Activated CD4-positive, alpha-beta memory T cell treated with anti-CD3 and anti-CD28 coated beads, Interleukin-2, amount 10 ng/mL, durations not matched to agents 7 days and 5 days (primary cell): Measurements from ENCODE around the gene USP48. TPM values are rescaled to one million over a fixed set of nuclear protein-coding genes. Genes with fewer than 3 reads are reported as not detected.
A peak's percentile ranks its signal among the peaks of the same experiment; 100 is the strongest.
"Not testable (repeated sequence)": the region's sequence is repeated elsewhere in the genome, so short reads cannot be mapped to it uniquely, and the experiment has no call there.

Experiments used
- CTCF ChIA-PET: fragments of 350-600 bp; sonication (Branson Sonifier 250); formaldehyde crosslinking; loops from one replicate; lab custom pipeline; 2021; ENCODE audit warnings: antibody characterized with exemption, inconsistent platforms; lab: Charles Lee
- POLR2A ChIA-PET: fragments of 350-600 bp; sonication (Branson Sonifier 250); formaldehyde crosslinking; loops from one replicate; lab custom pipeline; 2021; ENCODE audit warnings: antibody characterized with exemption; lab: Charles Lee
- DNase-seq: peaks from one replicate; pipeline ENCODE4 v3.0.0-alpha.2; 2020
- H3K27ac Mint-ChIP-seq: one replicate; pipeline ENCODE4 v1.8.0; 2021; ENCODE audit warnings: mild to moderate bottlenecking, mixed read lengths
- H3K27me3 Mint-ChIP-seq: one replicate; pipeline ENCODE4 v1.8.0; 2021; ENCODE audit warnings: mixed read lengths
- H3K36me3 Mint-ChIP-seq: one replicate; pipeline ENCODE4 v1.8.0; 2021; ENCODE audit warnings: low read depth, mixed read lengths
- H3K4me1 Mint-ChIP-seq: one replicate; pipeline ENCODE4 v1.8.0; 2021; ENCODE audit warnings: mixed read lengths
- H3K4me3 Mint-ChIP-seq: one replicate; pipeline ENCODE4 v1.8.0; 2021; ENCODE audit warnings: mild to moderate bottlenecking, mixed read lengths
- H3K9me3 Mint-ChIP-seq: one replicate; pipeline ENCODE4 v1.8.0; 2021; ENCODE audit warnings: mixed read lengths
- total RNA-seq, 2 experiments: library from RNA; stranded (reverse); gene quantifications; one replicate each; pipeline ENCODE4 v1.2.3, GENCODE V29; 2021

USP48 gene, protein sequence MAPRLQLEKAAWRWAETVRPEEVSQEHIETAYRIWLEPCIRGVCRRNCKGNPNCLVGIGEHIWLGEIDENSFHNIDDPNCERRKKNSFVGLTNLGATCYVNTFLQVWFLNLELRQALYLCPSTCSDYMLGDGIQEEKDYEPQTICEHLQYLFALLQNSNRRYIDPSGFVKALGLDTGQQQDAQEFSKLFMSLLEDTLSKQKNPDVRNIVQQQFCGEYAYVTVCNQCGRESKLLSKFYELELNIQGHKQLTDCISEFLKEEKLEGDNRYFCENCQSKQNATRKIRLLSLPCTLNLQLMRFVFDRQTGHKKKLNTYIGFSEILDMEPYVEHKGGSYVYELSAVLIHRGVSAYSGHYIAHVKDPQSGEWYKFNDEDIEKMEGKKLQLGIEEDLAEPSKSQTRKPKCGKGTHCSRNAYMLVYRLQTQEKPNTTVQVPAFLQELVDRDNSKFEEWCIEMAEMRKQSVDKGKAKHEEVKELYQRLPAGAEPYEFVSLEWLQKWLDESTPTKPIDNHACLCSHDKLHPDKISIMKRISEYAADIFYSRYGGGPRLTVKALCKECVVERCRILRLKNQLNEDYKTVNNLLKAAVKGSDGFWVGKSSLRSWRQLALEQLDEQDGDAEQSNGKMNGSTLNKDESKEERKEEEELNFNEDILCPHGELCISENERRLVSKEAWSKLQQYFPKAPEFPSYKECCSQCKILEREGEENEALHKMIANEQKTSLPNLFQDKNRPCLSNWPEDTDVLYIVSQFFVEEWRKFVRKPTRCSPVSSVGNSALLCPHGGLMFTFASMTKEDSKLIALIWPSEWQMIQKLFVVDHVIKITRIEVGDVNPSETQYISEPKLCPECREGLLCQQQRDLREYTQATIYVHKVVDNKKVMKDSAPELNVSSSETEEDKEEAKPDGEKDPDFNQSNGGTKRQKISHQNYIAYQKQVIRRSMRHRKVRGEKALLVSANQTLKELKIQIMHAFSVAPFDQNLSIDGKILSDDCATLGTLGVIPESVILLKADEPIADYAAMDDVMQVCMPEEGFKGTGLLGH
- 10 to 100 TPM; 80.1 to 81.8 TPM for total RNA-seq

DNA sequence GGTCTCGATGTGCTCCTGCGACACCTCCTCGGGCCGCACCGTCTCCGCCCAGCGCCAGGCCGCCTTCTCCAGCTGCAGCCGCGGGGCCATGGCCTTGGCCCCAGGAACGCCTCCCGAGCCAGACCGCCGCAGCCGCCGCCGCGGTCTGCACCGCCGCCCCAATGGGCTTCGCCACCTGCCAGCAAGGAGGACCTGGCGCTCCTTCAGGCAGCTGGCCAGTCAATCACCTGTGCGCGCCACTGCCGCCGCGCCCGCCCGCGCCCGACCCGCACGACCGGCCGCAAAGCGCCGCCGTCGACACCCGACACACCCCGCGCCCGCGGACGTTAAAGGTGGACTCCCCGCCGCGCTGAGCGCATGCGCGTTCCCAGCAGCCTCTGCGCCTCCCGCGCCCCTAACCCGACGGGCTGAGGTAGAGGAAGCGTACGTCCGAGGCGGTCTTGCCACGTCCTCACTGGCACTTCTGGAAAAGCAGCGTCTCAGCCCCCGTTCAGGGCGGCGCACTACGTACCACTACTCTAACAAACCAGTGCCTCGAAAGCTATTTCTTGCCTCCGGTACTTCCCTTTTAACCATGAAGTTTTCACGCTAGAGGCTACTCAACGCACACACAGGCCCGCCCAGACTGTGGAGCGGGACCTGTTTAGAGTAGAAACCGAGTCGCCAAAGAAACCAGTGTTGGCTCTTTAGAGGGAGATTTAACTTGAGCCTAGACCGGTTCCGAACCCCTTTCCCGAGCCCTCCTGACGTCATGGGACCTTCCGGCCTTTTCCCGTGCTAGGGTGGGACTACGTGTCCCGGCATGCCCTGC is at the start of gene USP48:
TSS of gene USP48 (minus strand) at position 282 of the 811 bp plus-strand sequence. CDS start at position 90, 192 bp downstream.
- Mint-ChIP-seq H3K4me1 (peaks cover 30% of the 10 kb centered on the region), H3K27me3 (peaks cover 5% of the 10 kb centered on the region), H3K4me3 (peak within 1 kb of the TSS; percentile 87), H3K9me3 (no peaks in the 10 kb centered on the region), H3K27ac (peak within 1 kb of the TSS; percentile 100), H3K36me3 (peaks cover 18% of the 10 kb centered on the region)
- ChIA-PET POLR2A (interaction anchor here (0.9 to 3.5 kb wide), 24 partner anchors 8 to 996 kb away, joined by 3 to 35 read pairs (median 6); partner anchors contain the start of genes CDC42, HP1BP3 and RAP1GAP), CTCF (interaction anchor here (0.7 to 3.6 kb wide), 5 partner anchors 12 to 242 kb away, joined by 3 to 26 read pairs (median 4); no protein-coding TSS in a partner anchor)
- DNase-seq = peak; percentile 98

DNA sequence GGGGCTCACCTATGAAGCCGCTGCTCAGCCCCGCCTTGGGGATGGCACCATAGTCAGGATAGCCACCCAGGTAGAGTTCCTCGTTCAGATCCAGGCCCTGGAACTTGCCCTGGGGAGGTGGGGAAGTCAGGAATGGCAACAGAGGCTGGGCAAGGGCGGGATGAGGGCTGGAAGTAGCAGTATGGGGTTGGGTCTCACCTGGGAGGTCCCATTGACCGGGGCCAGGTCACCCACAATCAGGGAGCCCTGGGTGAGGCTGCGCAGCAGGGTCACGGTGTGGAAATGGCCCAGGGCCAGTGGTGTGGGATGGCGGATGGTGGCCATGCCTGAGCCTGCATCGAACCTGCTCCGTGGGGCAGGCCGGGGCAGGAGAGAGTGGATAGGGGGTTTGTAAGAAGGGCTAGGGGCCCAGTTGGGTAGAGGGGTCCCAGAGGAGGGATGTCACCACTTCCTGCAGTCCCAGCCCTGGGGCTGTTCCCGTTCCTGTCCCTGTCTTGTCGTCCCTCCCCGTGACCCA is 48.6 kb upstream of the USP48 start:
- Mint-ChIP-seq H3K27me3 (no peaks in the 10 kb centered on the region), H3K36me3 (peaks cover 3% of the 10 kb centered on the region), H3K9me3 (peaks cover 15% of the 10 kb centered on the region), H3K27ac (no peak overlapping the region), H3K4me1 (no peaks in the 10 kb centered on the region), H3K4me3 (no peak overlapping the region)
- ChIA-PET CTCF (no interaction called here), POLR2A (no interaction called here)
- no peak for DNase-seq

DNA sequence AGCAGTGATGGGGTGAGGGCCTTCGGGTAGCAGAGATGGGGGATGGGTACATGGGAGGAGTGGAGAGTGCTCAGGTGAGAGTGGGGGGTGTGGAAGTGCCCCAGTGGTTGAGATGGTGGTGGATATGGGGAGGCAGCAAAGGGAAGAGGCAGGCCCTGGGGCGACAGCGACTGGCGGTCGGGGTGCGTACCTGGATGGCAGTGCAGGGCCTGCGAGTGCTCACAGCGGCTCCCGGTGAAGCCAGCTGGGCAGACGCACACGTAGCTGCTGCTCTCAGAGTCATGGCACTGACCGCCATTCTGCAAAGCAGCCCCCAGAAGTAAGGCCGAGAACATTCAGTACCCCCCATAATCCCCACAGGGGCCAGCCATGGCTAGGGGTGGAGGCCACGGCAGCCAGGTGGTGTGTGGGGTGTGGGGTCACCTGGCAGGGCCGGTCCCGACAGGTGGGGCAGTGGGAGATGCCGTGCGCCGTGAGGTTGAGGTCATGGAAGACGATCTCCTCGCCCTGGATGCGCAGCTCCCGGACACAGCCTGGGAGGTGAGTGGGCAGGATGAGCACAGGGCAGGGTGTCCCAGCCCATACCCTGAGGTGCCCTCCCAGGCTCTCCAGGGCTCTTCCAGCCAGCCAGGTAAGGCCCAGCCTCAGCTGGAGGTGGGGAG is 48.0 kb upstream of the USP48 start:
- Mint-ChIP-seq H3K4me3 (no peak overlapping the region), H3K9me3 (peaks cover 15% of the 10 kb centered on the region), H3K27ac (no peak overlapping the region), H3K4me1 (no peaks in the 10 kb centered on the region), H3K36me3 (peaks cover 3% of the 10 kb centered on the region), H3K27me3 (no peaks in the 10 kb centered on the region)
- no peak for DNase-seq
- ChIA-PET POLR2A (no interaction called here), CTCF (no interaction called here)

DNA sequence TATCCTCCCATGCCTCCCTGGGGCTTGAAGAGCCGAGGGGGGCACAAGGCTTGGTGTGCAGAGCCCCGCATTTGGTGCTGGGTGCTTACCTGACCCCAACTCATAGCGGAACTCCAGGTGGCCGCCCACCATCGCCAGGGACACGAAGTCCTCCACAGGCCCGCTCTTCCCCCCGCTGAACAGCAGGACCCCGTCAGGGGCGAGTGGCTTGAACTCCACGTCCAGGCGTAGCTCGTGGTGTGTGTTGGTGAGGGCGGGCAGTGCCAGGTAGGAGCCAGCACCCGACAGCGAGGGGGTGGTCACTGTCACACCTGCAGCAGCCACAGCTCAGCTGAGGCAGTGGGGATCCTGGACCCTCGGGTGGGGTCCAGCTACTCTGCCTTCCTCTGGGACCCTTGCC is 46.3 kb upstream of the USP48 start:
- no peaks in the 10 kb centered on the region for H3K27me3 Mint-ChIP-seq
- H3K36me3 Mint-ChIP-seq = peaks cover 2% of the 10 kb centered on the region
- H3K4me3 Mint-ChIP-seq = no peak overlapping the region

DNA sequence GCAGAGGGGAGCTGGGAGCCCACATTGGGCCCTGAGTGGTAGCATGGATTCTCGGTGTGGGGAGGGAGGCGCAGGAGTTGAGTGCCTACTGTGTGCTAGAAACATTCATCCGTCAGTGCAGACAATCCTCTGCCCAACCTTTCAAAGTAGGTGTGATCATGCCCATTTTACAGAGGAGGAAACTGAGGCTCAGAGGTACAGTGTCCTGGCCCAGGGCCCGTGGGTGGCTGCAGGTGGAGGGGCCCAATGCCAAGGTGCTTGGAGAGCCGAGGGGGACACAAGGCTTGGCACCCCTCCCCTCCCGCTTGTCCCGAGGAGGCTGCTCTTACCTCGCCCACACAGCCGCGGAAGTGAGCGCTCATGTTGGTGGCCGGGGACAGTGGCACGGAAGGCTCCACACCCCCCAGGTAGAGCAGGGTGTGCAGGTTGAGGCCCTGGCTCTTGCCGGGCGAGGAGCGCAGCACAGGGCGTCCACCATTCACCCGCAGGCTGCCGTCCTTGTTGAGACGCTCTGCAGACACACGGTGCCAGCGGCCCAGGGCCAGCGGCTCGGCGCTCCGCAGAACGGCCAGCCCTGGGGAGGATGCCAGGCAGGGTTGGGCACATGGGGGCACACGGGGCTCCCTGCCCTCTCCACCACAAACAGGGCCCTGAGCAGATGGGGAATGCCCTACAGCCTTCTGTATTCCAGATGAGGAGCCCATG is 45.7 kb upstream of the USP48 start:
- no peaks in the 10 kb centered on the region for H3K36me3 Mint-ChIP-seq
- peaks cover 4% of the 10 kb centered on the region for H3K9me3 Mint-ChIP-seq
- ChIA-PET POLR2A (no interaction called here), CTCF (no interaction called here)
- no peaks in the 10 kb centered on the region for H3K4me1 Mint-ChIP-seq
- no peaks in the 10 kb centered on the region for H3K27me3 Mint-ChIP-seq
- no peak for DNase-seq
- no peak overlapping the region for H3K4me3 Mint-ChIP-seq
- H3K27ac Mint-ChIP-seq = no peak overlapping the region

More for the DNA sequence above, 46.3 kb upstream of the USP48 start:
- Mint-ChIP-seq H3K4me1 (no peaks in the 10 kb centered on the region), H3K27ac (no peak overlapping the region), H3K9me3 (peaks cover 11% of the 10 kb centered on the region)
- CTCF ChIA-PET = no interaction called here
- DNase-seq = no peak
- POLR2A ChIA-PET = no interaction called here

DNA sequence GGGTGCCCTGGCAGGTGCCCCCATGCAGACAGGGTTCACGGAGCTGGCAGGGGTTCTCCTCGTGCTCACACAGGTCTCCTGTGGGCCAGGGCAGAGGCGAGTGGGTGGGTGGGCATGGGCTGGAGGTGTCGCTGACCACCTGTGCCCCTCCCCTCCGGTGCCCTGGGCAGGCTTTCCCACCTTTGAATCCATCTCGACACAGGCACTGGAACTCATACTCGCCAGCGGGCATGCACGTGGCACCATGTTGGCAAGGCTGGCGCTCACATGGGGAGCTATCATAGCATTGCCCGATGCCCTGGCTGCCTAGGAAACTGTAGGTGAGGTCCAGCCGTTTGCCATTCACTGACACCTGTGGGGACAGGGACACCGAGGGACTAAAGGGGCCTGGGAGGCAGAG is 45.1 kb upstream of the USP48 start:
- Mint-ChIP-seq H3K9me3 (peaks cover 3% of the 10 kb centered on the region), H3K27ac (no peak overlapping the region), H3K36me3 (no peaks in the 10 kb centered on the region), H3K4me3 (no peak overlapping the region), H3K27me3 (no peaks in the 10 kb centered on the region), H3K4me1 (no peaks in the 10 kb centered on the region)
- DNase-seq = no peak
- CTCF ChIA-PET = no interaction called here
- POLR2A ChIA-PET = no interaction called here

DNA sequence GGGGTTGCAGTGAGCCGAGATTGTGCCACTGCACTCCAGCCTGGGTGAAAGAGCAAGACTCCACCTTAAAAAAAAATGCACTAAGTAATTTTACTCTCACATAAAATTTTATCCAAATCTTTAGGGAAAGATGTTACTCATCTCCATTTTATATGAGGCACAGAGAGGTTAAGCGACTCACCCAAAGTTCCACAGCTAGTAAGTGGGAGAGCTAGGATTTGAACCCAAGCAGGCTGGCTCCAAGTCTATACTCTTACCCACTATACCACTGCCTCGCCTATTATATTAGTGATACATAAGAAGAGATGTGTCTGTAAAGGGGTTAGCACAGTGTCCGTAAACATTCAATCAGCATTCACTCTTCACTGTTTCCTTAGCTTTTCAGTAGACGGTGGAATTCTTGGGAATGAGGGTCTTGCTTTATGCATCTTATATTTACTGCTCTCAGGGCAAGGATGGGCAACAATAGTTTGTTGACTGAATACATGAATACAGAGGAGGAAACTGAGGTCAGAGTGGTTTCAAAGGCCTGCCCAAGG is 44.3 kb upstream of the USP48 start:
- POLR2A ChIA-PET = no interaction called here
- no peaks in the 10 kb centered on the region for H3K27me3 Mint-ChIP-seq
- no peaks in the 10 kb centered on the region for H3K9me3 Mint-ChIP-seq
- CTCF ChIA-PET = no interaction called here
- no peak for DNase-seq
- H3K4me1 Mint-ChIP-seq = no peaks in the 10 kb centered on the region
- H3K36me3 Mint-ChIP-seq = no peaks in the 10 kb centered on the region
- H3K4me3 Mint-ChIP-seq = no peak overlapping the region
- H3K27ac Mint-ChIP-seq = no peak overlapping the region

DNA sequence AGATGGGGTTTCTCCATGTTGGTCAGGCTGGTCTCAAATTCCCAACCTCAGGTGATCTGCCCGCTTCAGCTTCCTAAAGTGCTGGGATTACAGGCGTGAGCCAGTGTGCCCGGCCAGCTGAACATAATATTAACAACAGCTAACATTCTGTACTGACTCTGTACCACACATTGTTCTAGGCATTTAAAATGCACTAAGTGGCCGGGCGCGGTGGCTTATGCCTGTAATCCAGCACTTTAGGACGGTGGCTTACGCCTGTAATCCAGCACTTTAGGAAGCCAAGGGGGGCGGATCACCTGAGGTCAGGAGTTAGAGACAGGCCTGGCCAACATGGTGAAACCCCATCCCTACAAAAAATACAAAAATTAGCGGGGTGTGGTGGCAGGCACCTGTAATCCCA is 43.7 kb upstream of the USP48 start:
- H3K27ac Mint-ChIP-seq, H3K9me3 Mint-ChIP-seq, DNase-seq, CTCF ChIA-PET, POLR2A ChIA-PET, H3K27me3 Mint-ChIP-seq, H3K4me1 Mint-ChIP-seq, H3K36me3 Mint-ChIP-seq, H3K4me3 Mint-ChIP-seq: not testable (repeated sequence)

DNA sequence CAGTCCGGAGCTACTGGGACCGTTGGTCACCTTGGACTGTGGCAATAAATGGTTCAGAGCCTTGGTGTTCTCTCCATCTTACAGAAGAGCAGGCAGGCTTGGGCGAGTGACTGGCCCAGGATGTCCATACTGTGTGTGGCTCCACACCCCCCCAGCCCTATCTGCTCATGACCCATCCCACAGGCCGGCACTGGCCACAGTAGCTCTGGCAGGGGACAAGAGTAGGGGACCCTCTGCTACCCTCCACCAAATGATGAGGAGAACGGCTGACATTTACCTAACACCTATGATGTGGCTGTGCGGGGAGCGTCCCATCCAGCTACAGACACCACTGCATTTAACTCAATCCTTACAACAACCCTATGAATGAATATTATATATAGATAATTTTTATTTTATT is 42.4 kb upstream of the USP48 start:
- Mint-ChIP-seq H3K4me3 (no peak overlapping the region), H3K4me1 (no peaks in the 10 kb centered on the region), H3K27ac (no peak overlapping the region), H3K9me3 (no peaks in the 10 kb centered on the region), H3K36me3 (no peaks in the 10 kb centered on the region), H3K27me3 (no peaks in the 10 kb centered on the region)
- ChIA-PET CTCF (no interaction called here), POLR2A (no interaction called here)
- no peak for DNase-seq

DNA sequence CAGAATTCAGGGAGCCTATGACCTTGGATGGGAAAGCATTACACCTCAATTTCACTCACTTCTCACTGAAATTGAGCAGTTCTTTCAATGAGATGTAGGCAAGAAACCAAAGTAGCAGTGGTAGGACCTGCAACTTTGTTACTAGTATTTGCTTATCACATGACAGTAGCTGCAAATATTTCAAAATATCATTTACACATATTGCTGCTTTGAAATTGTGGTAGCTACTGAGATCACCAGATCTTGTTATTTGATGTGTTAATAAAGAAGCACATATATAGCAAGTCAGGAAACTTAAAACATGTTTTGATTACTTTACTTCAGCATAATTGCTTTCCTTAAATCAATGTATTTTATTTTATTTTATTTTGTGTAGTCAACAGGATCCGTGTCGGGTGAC is 42.0 kb upstream of the USP48 start:
- Mint-ChIP-seq H3K27me3 (no peaks in the 10 kb centered on the region), H3K36me3 (no peaks in the 10 kb centered on the region), H3K27ac (no peak overlapping the region), H3K9me3 (no peaks in the 10 kb centered on the region), H3K4me1 (no peaks in the 10 kb centered on the region), H3K4me3 (no peak overlapping the region)
- ChIA-PET POLR2A (no interaction called here), CTCF (no interaction called here)
- DNase-seq = no peak

DNA sequence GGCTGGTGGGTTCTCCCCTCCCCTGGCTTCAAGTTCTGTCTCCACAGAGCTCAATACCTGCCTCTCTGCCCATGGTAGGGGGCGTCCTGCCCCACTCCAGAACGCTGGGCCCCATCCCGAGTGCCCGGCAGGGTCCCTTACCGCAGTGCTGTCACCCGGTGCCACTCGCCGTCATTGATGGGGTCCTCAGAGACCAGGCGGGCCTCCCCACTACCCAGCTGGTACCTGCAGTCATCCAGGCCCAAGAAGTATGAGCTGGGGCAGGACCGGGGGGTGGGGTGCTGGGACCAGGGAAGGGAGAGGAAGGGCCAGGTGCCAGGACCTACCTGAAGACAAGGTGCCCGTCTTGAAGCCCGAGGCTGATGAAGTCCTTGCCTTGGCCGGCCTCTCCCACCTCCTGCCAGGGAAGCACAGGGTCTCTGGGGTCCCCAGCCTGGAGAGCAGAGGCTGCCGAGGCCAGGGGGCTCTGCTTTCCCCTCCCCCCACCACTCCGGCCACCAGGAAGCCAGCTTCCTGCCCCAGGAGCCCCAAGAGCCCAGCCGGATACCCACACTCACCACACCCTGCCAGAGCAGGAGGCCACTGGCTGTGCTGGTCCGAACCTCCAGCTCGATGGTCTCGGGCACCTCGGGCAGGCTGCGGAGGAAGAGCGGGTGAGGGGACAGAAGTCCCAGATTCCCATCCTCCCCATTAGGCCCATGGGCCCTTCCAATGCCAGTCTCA is 41.2 kb upstream of the USP48 start:
- Mint-ChIP-seq H3K27ac (no peak overlapping the region), H3K9me3 (no peaks in the 10 kb centered on the region), H3K4me1 (no peaks in the 10 kb centered on the region), H3K4me3 (no peak overlapping the region), H3K27me3 (no peaks in the 10 kb centered on the region), H3K36me3 (no peaks in the 10 kb centered on the region)
- ChIA-PET POLR2A (no interaction called here), CTCF (no interaction called here)
- no peak for DNase-seq
